Colonic mucosa (tissue), 4 donors: ENCODE results near the gene AVPR2. TPM values are rescaled to one million over a fixed set of nuclear protein-coding genes. Genes with fewer than 3 reads are reported as not detected.

Source experiments
- DNase-seq: peaks from one replicate; pipeline ENCODE4 v3.0.0-alpha.2; 2020
- H3K27ac ChIP-seq: fragments of 200-600 bp; one replicate; pipeline ENCODE4 v1.8.0; 2021
- H3K27me3 ChIP-seq: fragments of 200-600 bp; one replicate; pipeline ENCODE4 v1.8.0; 2021
- H3K36me3 ChIP-seq: fragments of 200-600 bp; one replicate; pipeline ENCODE4 v1.8.0; 2021
- H3K4me1 ChIP-seq: fragments of 200-600 bp; one replicate; pipeline ENCODE4 v1.8.0; 2021; ENCODE audit warnings: mild to moderate bottlenecking
- H3K4me3 ChIP-seq: fragments of 200-600 bp; one replicate; pipeline ENCODE4 v1.8.0; 2021
- H3K9ac ChIP-seq, 2 donors: one replicate each; pipeline ENCODE4 v1.7.0; 2013; ENCODE audit warnings: control low read depth in 2 of 2, low read depth in 2 of 2, low read length in 2 of 2
- H3K9me3 ChIP-seq: fragments of 200-600 bp; one replicate; pipeline ENCODE4 v1.8.0; 2021
- CTCF ChIP-seq: fragments of 200-600 bp; IDR thresholded peaks from one replicate; pipeline ENCODE4 v1.8.0; 2022; ENCODE audit warnings: antibody characterized with exemption, mild to moderate bottlenecking
- intact Hi-C: fragments of 100-400 bp; cut with DNase I; formaldehyde crosslinking; loops from one replicate; pipeline ENCODE4 v1.14.1; 2022
- total RNA-seq, 2 donors: library from RNA; stranded (reverse); fragmentation: NEBNext Ultra II Directional in 1 of 2; extraction: Animal tissue kit (Norgen Biotek cat#: 25700) in 1 of 2; gene quantifications; one replicate each; pipeline ENCODE4 v1.2.1, GENCODE V29; 2021
- donor health status: healthy.
- donor health status: DM: no; HTN: no; CAD: no.
- donor health status: DM: no; HTN: no; CAD: no.

Gene AVPR2
- total RNA-seq, 2 donors from 2014 or later, result 0.24 TPM; not detected in 1

- H3K9ac ChIP-seq, result no peak overlapping the region
- DNase-seq, result no peak
- H3K27me3 ChIP-seq, result peaks cover 5% of the 10 kb centered on the region
- H3K9me3 ChIP-seq, result no peaks in the 10 kb centered on the region
- H3K27ac ChIP-seq, result no peak overlapping the region
- H3K4me1 ChIP-seq, result no peaks in the 10 kb centered on the region
- no peak for TF ChIP-seq CTCF
- intact Hi-C loops, result no loop called here
- H3K36me3 ChIP-seq, result no peaks in the 10 kb centered on the region
- H3K4me3 ChIP-seq, result no peak overlapping the region
Observed at GRCh38 chrX:153861733-153862310, 42.7 kb upstream of the AVPR2 start.

GRCh38 chrX:153862369-153863250 is 41.9 kb upstream of the AVPR2 start:
- DNase-seq, result no peak
- H3K9ac ChIP-seq, result no peak overlapping the region
- H3K4me3 ChIP-seq, result no peak overlapping the region
- H3K36me3 ChIP-seq, result no peaks in the 10 kb centered on the region
- no peak overlapping the region for H3K27ac ChIP-seq
- TF ChIP-seq CTCF, result no peak
- H3K4me1 ChIP-seq, result no peaks in the 10 kb centered on the region
- H3K27me3 ChIP-seq, result peaks cover 5% of the 10 kb centered on the region
- intact Hi-C loops, result no loop called here
- H3K9me3 ChIP-seq, result no peaks in the 10 kb centered on the region

GRCh38 chrX:153863251-153863991 is 41.1 kb upstream of the AVPR2 start:
- H3K27me3 ChIP-seq, result peaks cover 5% of the 10 kb centered on the region
- H3K4me3 ChIP-seq, result no peak overlapping the region
- H3K4me1 ChIP-seq, result no peaks in the 10 kb centered on the region
- H3K9me3 ChIP-seq, result no peaks in the 10 kb centered on the region
- H3K9ac ChIP-seq, result no peak overlapping the region
- H3K36me3 ChIP-seq, result no peaks in the 10 kb centered on the region
- DNase-seq, result no peak
- intact Hi-C loops, result no loop called here
- TF ChIP-seq CTCF, result no peak
- no peak overlapping the region for H3K27ac ChIP-seq

GRCh38 chrX:153864101-153864500 is 40.4 kb upstream of the AVPR2 start:
- TF ChIP-seq CTCF, result no peak
- no peak for DNase-seq
- no peaks in the 10 kb centered on the region for H3K36me3 ChIP-seq
- peaks cover 5% of the 10 kb centered on the region for H3K27me3 ChIP-seq
- H3K27ac ChIP-seq, result no peak overlapping the region
- no peak overlapping the region for H3K9ac ChIP-seq
- no peak overlapping the region for H3K4me3 ChIP-seq
- intact Hi-C loops, result no loop called here
- H3K4me1 ChIP-seq, result no peaks in the 10 kb centered on the region
- H3K9me3 ChIP-seq, result no peaks in the 10 kb centered on the region

- H3K9me3 ChIP-seq, result no peaks in the 10 kb centered on the region
- no peaks in the 10 kb centered on the region for H3K36me3 ChIP-seq
- no peak for DNase-seq
- H3K4me3 ChIP-seq, result no peak overlapping the region
- H3K27me3 ChIP-seq, result peaks cover 5% of the 10 kb centered on the region
- H3K9ac ChIP-seq, result no peak overlapping the region
- no peak for TF ChIP-seq CTCF
- H3K27ac ChIP-seq, result no peak overlapping the region
- H3K4me1 ChIP-seq, result no peaks in the 10 kb centered on the region
- intact Hi-C loops, result no loop called here
Observed at GRCh38 chrX:153864561-153865320, 39.7 kb upstream of the AVPR2 start.
